H1 (cell line): ENCODE measurements around the gene WIPF3.
A peak's percentile ranks its signal among the peaks of the same experiment; 100 is the strongest.

Experiments used
- CHD2 ChIP-seq: IDR thresholded peaks from 2 replicates; pipeline ENCODE4 v1.6.1; 2012; ENCODE audit warnings: low read length, improper control_type of control experiment
- GABPA ChIP-seq: IDR thresholded peaks from 2 replicates; pipeline ENCODE4 v1.6.1; 2011; ENCODE audit warnings: mild to moderate bottlenecking, low read length, moderate library complexity, borderline replicate concordance; ENCODE audit not compliant: insufficient read depth
- JUND ChIP-seq: IDR thresholded peaks from 2 replicates; pipeline ENCODE4 v1.6.1; 2011; ENCODE audit warnings: mild to moderate bottlenecking, improper control_type of control experiment, low read length
- KDM1A ChIP-seq: fragments of 200-600, 300-600 bp; sonication (generic); IDR thresholded peaks from 2 replicates; pipeline ENCODE4 v1.7.1; 2016; ENCODE audit warnings: mild to moderate bottlenecking, low read length, borderline replicate concordance
- POLR2AphosphoS5 ChIP-seq: IDR thresholded peaks from 2 replicates; pipeline ENCODE4 v1.6.1; 2011; ENCODE audit warnings: low read depth, low read length
- RAD21 ChIP-seq, 2 experiments: IDR thresholded peaks in 1 of 2; conservative IDR thresholded peaks in 1 of 2; 2 replicates each; pipeline ENCODE4 v1.6.1; 2011; ENCODE audit warnings: low read depth in 2 of 2, low read length in 2 of 2, improper control_type of control experiment in 1 of 2, inconsistent platforms in 1 of 2, mild to moderate bottlenecking in 1 of 2, moderate library complexity in 1 of 2
- SIN3A ChIP-seq, 2 experiments: IDR thresholded peaks in 1 of 2; conservative IDR thresholded peaks in 1 of 2; 2 replicates each; pipeline ENCODE4 v1.6.1; 2011 to 2012; ENCODE audit warnings: low read length in 2 of 2, improper control_type of control experiment in 1 of 2, low read depth in 1 of 2, mild to moderate bottlenecking in 1 of 2
- TCF12 ChIP-seq: IDR thresholded peaks from 2 replicates; pipeline ENCODE4 v1.6.1; 2011; ENCODE audit warnings: low read depth, mild to moderate bottlenecking, low read length
- TF ChIP-seq, protein P1 (sequence below), 3 experiments: IDR thresholded peaks; 1 replicate in 2 of 3; 2 replicates in 1 of 3; pipeline versions ENCODE4 v1.5.1 to v1.6.1; 2011; ENCODE audit warnings: low read length in 3 of 3, mild to moderate bottlenecking in 3 of 3, inconsistent platforms in 2 of 3, low read depth in 1 of 3, moderate library complexity in 1 of 3; ENCODE audit not compliant: insufficient read depth in 1 of 3; ENCODE audit errors: control extremely low read depth in 1 of 3

DNA sequence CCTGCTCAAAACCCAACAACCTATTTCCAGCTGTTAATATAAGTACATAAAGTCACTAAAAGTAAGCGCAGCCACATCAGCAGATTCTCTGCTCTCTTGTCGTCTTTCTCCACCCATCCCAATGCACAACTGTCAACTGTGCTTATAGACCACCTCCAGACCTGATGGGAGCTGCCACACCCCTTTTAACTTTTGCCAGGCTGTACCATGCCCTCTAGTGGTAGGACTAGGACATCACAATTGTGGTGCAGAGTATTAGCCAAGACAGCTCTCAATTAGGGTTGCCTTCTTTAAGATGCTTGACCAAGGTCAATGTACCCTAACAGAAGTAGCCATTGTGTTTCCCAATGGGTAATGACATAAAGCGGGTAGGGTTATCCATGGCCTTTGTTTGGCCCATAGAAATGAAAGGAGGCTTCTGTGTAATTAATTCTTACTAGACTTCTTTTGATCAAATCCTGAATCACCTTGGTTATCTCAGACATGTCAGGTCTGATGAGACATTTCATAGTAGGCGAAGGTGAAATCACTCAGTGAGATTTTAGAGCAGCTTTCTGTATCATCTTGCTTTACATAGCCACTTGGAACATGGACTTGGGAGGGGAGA is 115.2 kb downstream of the WIPF3 start:
- TF ChIP-seq RAD21 (IDR thresholded peaks at IDR 0.05 in 1 of 2, conservative IDR thresholded peaks at IDR 0.05 in 1 of 2; ENCODE audit: low read depth in 2 of 2, low read length in 2 of 2) (peak; percentile 95 to 96), CHD2 (no peak), TCF12 (no peak), SIN3A (conservative IDR thresholded peaks at IDR 0.05 in 1 of 2, IDR thresholded peaks at IDR 0.05 in 1 of 2; ENCODE audit: low read depth in 1 of 2, low read length in 2 of 2) (peak in 1 of 2 experiments; percentile 81; a peak in 2 of 4 replicates), POLR2AphosphoS5 (no peak; the same call in 1 of the 2 replicates), GABPA (no peak), JUND (no peak), KDM1A (no peak)
- TF ChIP-seq, protein P1, sequence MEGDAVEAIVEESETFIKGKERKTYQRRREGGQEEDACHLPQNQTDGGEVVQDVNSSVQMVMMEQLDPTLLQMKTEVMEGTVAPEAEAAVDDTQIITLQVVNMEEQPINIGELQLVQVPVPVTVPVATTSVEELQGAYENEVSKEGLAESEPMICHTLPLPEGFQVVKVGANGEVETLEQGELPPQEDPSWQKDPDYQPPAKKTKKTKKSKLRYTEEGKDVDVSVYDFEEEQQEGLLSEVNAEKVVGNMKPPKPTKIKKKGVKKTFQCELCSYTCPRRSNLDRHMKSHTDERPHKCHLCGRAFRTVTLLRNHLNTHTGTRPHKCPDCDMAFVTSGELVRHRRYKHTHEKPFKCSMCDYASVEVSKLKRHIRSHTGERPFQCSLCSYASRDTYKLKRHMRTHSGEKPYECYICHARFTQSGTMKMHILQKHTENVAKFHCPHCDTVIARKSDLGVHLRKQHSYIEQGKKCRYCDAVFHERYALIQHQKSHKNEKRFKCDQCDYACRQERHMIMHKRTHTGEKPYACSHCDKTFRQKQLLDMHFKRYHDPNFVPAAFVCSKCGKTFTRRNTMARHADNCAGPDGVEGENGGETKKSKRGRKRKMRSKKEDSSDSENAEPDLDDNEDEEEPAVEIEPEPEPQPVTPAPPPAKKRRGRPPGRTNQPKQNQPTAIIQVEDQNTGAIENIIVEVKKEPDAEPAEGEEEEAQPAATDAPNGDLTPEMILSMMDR (IDR thresholded peaks at IDR 0.05; ENCODE audit: control extremely low read depth in 1 of 3, insufficient read depth in 1 of 3, low read depth in 1 of 3, low read length in 3 of 3): peak; percentile 61 to 99 (median 89)
